ENCODE data around the gene UQCRQ. TPM values are rescaled to one million over a fixed set of nuclear protein-coding genes. Genes with fewer than 3 reads are reported as not detected.
A peak's percentile ranks its signal among the peaks of the same experiment; 100 is the strongest.
"Not testable (repeated sequence)": the region's sequence is repeated elsewhere in the genome, so short reads cannot be mapped to it uniquely, and the experiment has no call there.

Gene UQCRQ
- total and polyA plus RNA-seq, 2 experiments from 2014 or later = 104 to 1,308 TPM

GRCh38 chr5:132853790-132854189 lies 12.7 kb upstream of the UQCRQ start:
- Histone ChIP-seq H3K27ac (ENCODE audit: low read depth) (no peak overlapping the region), H4K20me1 (replicated peaks; ENCODE audit: insufficient read depth) (no peaks in the 10 kb centered on the region), H3K4me3 (no peak overlapping the region), H3F3A (replicated peaks; ENCODE audit: low read depth) (no peaks in the 10 kb centered on the region), H3K79me2 (replicated peaks; ENCODE audit: insufficient read depth) (no peaks in the 10 kb centered on the region), H3K27me3 (ENCODE audit: insufficient read depth) (no peaks in the 10 kb centered on the region), H3K36me3 (ENCODE audit: insufficient read depth) (no peaks in the 10 kb centered on the region), H2AFZ (no peak overlapping the region), H3K9me2 (ENCODE audit: insufficient read depth) (no peaks in the 10 kb centered on the region), H3K4me2 (no peak overlapping the region), H3K4me1 (ENCODE audit: insufficient read depth) (peaks cover 10% of the 10 kb centered on the region; the same call in 1 of the 2 replicates)
- Mint-ChIP-seq H3K36me3 (ENCODE audit: low read depth) (no peaks in the 10 kb centered on the region), H3K4me3 (no peak overlapping the region), H3K27me3 (ENCODE audit: insufficient read depth, low read depth, poor library complexity) (peaks cover 1% of the 10 kb centered on the region), H3K4me1 (peaks cover 5% of the 10 kb centered on the region; the same call in 2 of the 3 replicates), H3K27ac (no peak overlapping the region), H3K9me3 (no peaks in the 10 kb centered on the region)
- DNase-seq (ENCODE audit: low spot score) = no peak
- no peak for ATAC-seq
- TF ChIP-seq CTCF (conservative IDR thresholded peaks at IDR 0.05; ENCODE audit: low read depth in 2 of 2) = no peak

GRCh38 chr5:132854301-132854700 lies 12.1 kb upstream of the UQCRQ start:
- Histone ChIP-seq H3K27me3 (ENCODE audit: insufficient read depth) (no peaks in the 10 kb centered on the region), H3K4me2 (0 out of 2 replicates have a peak overlapping the region, but pooled peaks have one; percentile 1), H3K4me3 (no peak overlapping the region), H3K4me1 (ENCODE audit: insufficient read depth) (peaks cover 10% of the 10 kb centered on the region; the same call in 1 of the 2 replicates), H4K20me1 (replicated peaks; ENCODE audit: insufficient read depth) (no peaks in the 10 kb centered on the region), H3F3A (replicated peaks; ENCODE audit: low read depth) (no peaks in the 10 kb centered on the region), H3K27ac (ENCODE audit: low read depth) (no peak overlapping the region), H3K79me2 (replicated peaks; ENCODE audit: insufficient read depth) (no peaks in the 10 kb centered on the region), H3K36me3 (ENCODE audit: insufficient read depth) (no peaks in the 10 kb centered on the region), H2AFZ (no peak overlapping the region), H3K9me2 (ENCODE audit: insufficient read depth) (no peaks in the 10 kb centered on the region)
- H3K27me3 Mint-ChIP-seq (ENCODE audit: insufficient read depth, low read depth, poor library complexity) = peaks cover 1% of the 10 kb centered on the region
- H3K27ac Mint-ChIP-seq = peak overlapping the region; percentile 15
- DNase-seq (ENCODE audit: low spot score) = peak; percentile 33
- no peaks in the 10 kb centered on the region for H3K9me3 Mint-ChIP-seq
- TF ChIP-seq ETS1 (IDR thresholded peaks at IDR 0.05) (no peak), CREB1 (CRISPR knock-in tag; IDR thresholded peaks at IDR 0.05; ENCODE audit: low read depth) (0 out of 2 replicates have a peak, but pooled peaks have one; percentile 34), ZNF331 (CRISPR knock-in tag; IDR thresholded peaks at IDR 0.05; ENCODE audit: low read depth) (no peak), JUNB (IDR thresholded peaks at IDR 0.05; ENCODE audit: unreplicated experiment) (no peak), CTCF (conservative IDR thresholded peaks at IDR 0.05; ENCODE audit: low read depth in 2 of 2) (no peak)
- no peaks in the 10 kb centered on the region for H3K36me3 Mint-ChIP-seq (ENCODE audit: low read depth)
- peaks cover 5% of the 10 kb centered on the region; the same call in 2 of the 3 replicates for H3K4me1 Mint-ChIP-seq
- H3K4me3 Mint-ChIP-seq = no peak overlapping the region; the same call in 2 of the 3 replicates
- no peak; the same call in 2 of the 3 replicates for ATAC-seq

GRCh38 chr5:132854992-132855391 lies 11.4 kb upstream of the UQCRQ start:
- H4K20me1 ChIP-seq (replicated peaks; ENCODE audit: insufficient read depth); H3K36me3 ChIP-seq (ENCODE audit: insufficient read depth); ATAC-seq; H2AFZ ChIP-seq; H3K27ac ChIP-seq (ENCODE audit: low read depth); H3K79me2 ChIP-seq (replicated peaks; ENCODE audit: insufficient read depth); H3K4me3 ChIP-seq; H3K36me3 Mint-ChIP-seq (ENCODE audit: low read depth); H3F3A ChIP-seq (replicated peaks; ENCODE audit: low read depth); H3K9me2 ChIP-seq (ENCODE audit: insufficient read depth); DNase-seq (ENCODE audit: low spot score); H3K27ac Mint-ChIP-seq; H3K9me3 Mint-ChIP-seq; H3K27me3 Mint-ChIP-seq (ENCODE audit: insufficient read depth, low read depth, poor library complexity); H3K27me3 ChIP-seq (ENCODE audit: insufficient read depth); H3K4me1 Mint-ChIP-seq; H3K4me1 ChIP-seq (ENCODE audit: insufficient read depth); H3K4me3 Mint-ChIP-seq: not testable (repeated sequence)
- H3K4me2 ChIP-seq = 0 out of 2 replicates have a peak overlapping the region, but pooled peaks have one; percentile 1

Data from GM23338 (cell line).